H9 (cell line): ENCODE measurements around the gene SLC29A4. TPM values are rescaled to one million over a fixed set of nuclear protein-coding genes. Genes with fewer than 3 reads are reported as not detected.

Source experiments
- DNase-seq: peaks from one replicate; pipeline ENCODE4 v3.0.0-alpha.2; 2017
- H2AFZ ChIP-seq: one replicate; pipeline ENCODE4 v1.6.1; 2013; ENCODE audit warnings: mild to moderate bottlenecking, low read length, control low read depth, moderate library complexity
- H2AK5ac ChIP-seq: 2 replicates; pipeline ENCODE4 v1.6.1; 2013; ENCODE audit warnings: low read length, control low read depth, mixed read lengths; ENCODE audit not compliant: insufficient read length
- H2BK120ac ChIP-seq: one replicate; pipeline ENCODE4 v1.6.1; 2013; ENCODE audit warnings: low read depth, mild to moderate bottlenecking, low read length, control low read depth, inconsistent platforms; ENCODE audit not compliant: poor library complexity, severe bottlenecking
- H2BK12ac ChIP-seq: 2 replicates; pipeline ENCODE4 v1.6.1; 2013; ENCODE audit warnings: low read length, control low read depth, mixed read lengths, low read depth; ENCODE audit not compliant: insufficient read length
- H2BK15ac ChIP-seq: 2 replicates; pipeline ENCODE4 v1.6.1; 2013; ENCODE audit warnings: low read depth, low read length, control low read depth
- H2BK20ac ChIP-seq: one replicate; pipeline ENCODE4 v1.6.1; 2013; ENCODE audit warnings: low read depth, mild to moderate bottlenecking, low read length, control low read depth, inconsistent platforms; ENCODE audit not compliant: poor library complexity, severe bottlenecking
- H2BK5ac ChIP-seq: 2 replicates; pipeline ENCODE4 v1.6.1; 2013; ENCODE audit warnings: low read length, control low read depth, mixed read lengths; ENCODE audit not compliant: insufficient read length
- H3K14ac ChIP-seq: 2 replicates; pipeline ENCODE4 v1.6.1; 2013; ENCODE audit warnings: low read length, control low read depth; ENCODE audit not compliant: insufficient read depth
- H3K18ac ChIP-seq: 2 replicates; pipeline ENCODE4 v1.6.1; 2013; ENCODE audit warnings: low read depth, mild to moderate bottlenecking, mixed read lengths, low read length, control low read depth; ENCODE audit not compliant: insufficient read length
- H3K23ac ChIP-seq: 2 replicates; pipeline ENCODE4 v1.6.1; 2013; ENCODE audit warnings: low read length, control low read depth, mixed read lengths, low read depth; ENCODE audit not compliant: insufficient read length
- H3K23me2 ChIP-seq: 2 replicates; pipeline ENCODE4 v1.6.1; 2013; ENCODE audit warnings: low read depth, mild to moderate bottlenecking, mixed read lengths, low read length, control low read depth; ENCODE audit not compliant: insufficient read length, poor library complexity, severe bottlenecking
- H3K27ac ChIP-seq: 2 replicates; pipeline ENCODE4 v1.5.1; 2013; ENCODE audit warnings: low read length, control low read depth, mixed read lengths, low read depth; ENCODE audit not compliant: insufficient read length
- H3K27me3 ChIP-seq: 2 replicates; pipeline ENCODE4 v1.6.1; 2013; ENCODE audit warnings: low read length, control low read depth, inconsistent platforms; ENCODE audit not compliant: insufficient read depth
- H3K4ac ChIP-seq: 2 replicates; pipeline ENCODE4 v1.6.1; 2013; ENCODE audit warnings: low read depth, mild to moderate bottlenecking, control low read depth, inconsistent platforms, low read length, moderate library complexity
- H3K4me1 ChIP-seq: 2 replicates; pipeline ENCODE4 v1.6.1; 2013; ENCODE audit warnings: low read length, control low read depth, inconsistent platforms; ENCODE audit not compliant: insufficient read depth
- H3K4me2 ChIP-seq: 2 replicates; pipeline ENCODE4 v1.6.1; 2013; ENCODE audit warnings: low read length, control low read depth, mixed read lengths; ENCODE audit not compliant: insufficient read length, insufficient read depth
- H3K56ac ChIP-seq: 2 replicates; pipeline ENCODE4 v1.6.1; 2013; ENCODE audit warnings: low read depth, mild to moderate bottlenecking, mixed read lengths, low read length, control low read depth; ENCODE audit not compliant: insufficient read length
- H3K79me1 ChIP-seq: 2 replicates; pipeline ENCODE4 v1.6.1; 2013; ENCODE audit warnings: low read depth, mild to moderate bottlenecking, moderate library complexity, low read length, control low read depth, inconsistent platforms; ENCODE audit not compliant: insufficient read depth, poor library complexity, severe bottlenecking
- H3K79me2 ChIP-seq: 2 replicates; pipeline ENCODE4 v1.6.1; 2013; ENCODE audit warnings: low read length, control low read depth, inconsistent platforms; ENCODE audit not compliant: insufficient read depth
- H3K9ac ChIP-seq: 2 replicates; pipeline ENCODE4 v1.6.1; 2013; ENCODE audit warnings: low read length, control low read depth, mixed read lengths; ENCODE audit not compliant: insufficient read length; ENCODE audit errors: extremely low read depth
- H3K9me3 ChIP-seq: one replicate; pipeline ENCODE4 v1.6.1; 2013; ENCODE audit warnings: low read depth, low read length, inconsistent platforms; ENCODE audit not compliant: control insufficient read depth
- H3T11ph ChIP-seq: one replicate; pipeline ENCODE4 v1.6.1; 2013; ENCODE audit warnings: mild to moderate bottlenecking, low read length, control low read depth, inconsistent platforms
- H4K20me1 ChIP-seq: one replicate; pipeline ENCODE4 v1.6.1; 2013; ENCODE audit not compliant: control insufficient read depth, insufficient read length, insufficient read depth
- H4K5ac ChIP-seq: 2 replicates; pipeline ENCODE4 v1.6.1; 2013; ENCODE audit warnings: low read depth, mild to moderate bottlenecking, mixed read lengths, low read length, control low read depth; ENCODE audit not compliant: insufficient read length
- H4K8ac ChIP-seq: replicated peaks from 2 replicates; pipeline ENCODE4 v1.6.1; 2013; ENCODE audit warnings: low read length, control low read depth, mixed read lengths, low read depth; ENCODE audit not compliant: insufficient read length
- H4K91ac ChIP-seq: 2 replicates; pipeline ENCODE4 v1.6.1; 2013; ENCODE audit warnings: low read depth, mild to moderate bottlenecking, moderate library complexity, mixed read lengths, low read length, control low read depth; ENCODE audit not compliant: insufficient read length
- H3K27ac Mint-ChIP-seq, 3 experiments: 2 replicates in 2 of 3; 3 replicates in 1 of 3; pipeline ENCODE4 v1.8.0; 2020 to 2021; ENCODE audit warnings: mixed read lengths in 3 of 3, mild to moderate bottlenecking in 1 of 3, moderate library complexity in 1 of 3
- H3K27me3 Mint-ChIP-seq: 2 replicates; pipeline ENCODE4 v1.8.0; 2021; ENCODE audit warnings: low read depth, mild to moderate bottlenecking, moderate library complexity, mixed read lengths
- H3K36me3 Mint-ChIP-seq, 3 experiments: 2 replicates in 2 of 3; 3 replicates in 1 of 3; pipeline ENCODE4 v1.8.0; 2020 to 2021; ENCODE audit warnings: low read depth in 3 of 3, mixed read lengths in 3 of 3; ENCODE audit not compliant: insufficient read depth in 1 of 3
- H3K4me1 Mint-ChIP-seq, 2 experiments: 2 replicates each; pipeline ENCODE4 v1.8.0; 2020; ENCODE audit warnings: mixed read lengths in 2 of 2
- H3K4me3 Mint-ChIP-seq, 2 experiments: 2 replicates in 1 of 2; 3 replicates in 1 of 2; pipeline ENCODE4 v1.8.0; 2020 to 2021; ENCODE audit warnings: mild to moderate bottlenecking in 2 of 2, mixed read lengths in 2 of 2, moderate library complexity in 1 of 2
- H3K9me3 Mint-ChIP-seq, 2 experiments: 2 replicates in 1 of 2; 3 replicates in 1 of 2; pipeline ENCODE4 v1.8.0; 2020; ENCODE audit warnings: mild to moderate bottlenecking in 2 of 2, mixed read lengths in 2 of 2, moderate library complexity in 1 of 2
- CTCF ChIP-seq: fragments of 200-600 bp; sonication (generic); conservative IDR thresholded peaks from 3 replicates; pipeline ENCODE4 v1.8.0; 2021; ENCODE audit warnings: antibody characterized with exemption, mild to moderate bottlenecking
- WGBS: extraction: QIAGEN DNeasy Blood & Tissue Kit; methylation state at CpG from one replicate; pipeline ENCODE4 v1.1.7; 2013; ENCODE audit warnings: missing lambda C conversion rate, low lambda C conversion rate, mixed read lengths; ENCODE audit not compliant: insufficient read length; ENCODE audit errors: extremely low coverage; 5-methylcytosine and 5-hydroxymethylcytosine counted together
- total RNA-seq: library from RNA; stranded (reverse); gene quantifications from 2 replicates; pipeline ENCODE4 v1.2.1, GENCODE V29; 2021

Gene SLC29A4
- total RNA-seq, 1 experiment from 2014 or later, result 12.4 TPM

GRCh38 chr7:5343884-5344283, 61.1 kb downstream of the SLC29A4 start:
- Mint-ChIP-seq H3K4me3 (no peak overlapping the region), H3K27me3 (peaks cover 6% of the 10 kb centered on the region; the same call in 1 of the 2 replicates), H3K9me3 (peaks cover 27 to 28% of the 10 kb centered on the region in 2 experiments), H3K27ac (no peak overlapping the region), H3K36me3 (peaks cover 8 to 34% (median 31%) of the 10 kb centered on the region in 3 experiments), H3K4me1 (peaks cover 2 to 9% of the 10 kb centered on the region in 2 experiments; a peak in 3 of 4 replicates)
- Histone ChIP-seq H2AK5ac (no peak overlapping the region), H2BK20ac (no peak overlapping the region), H3K9me3 (no peaks in the 10 kb centered on the region), H3K4me1 (no peaks in the 10 kb centered on the region), H4K5ac (no peak overlapping the region), H2BK15ac (no peak overlapping the region), H3K18ac (no peak overlapping the region), H2BK120ac (no peak overlapping the region), H3T11ph (no peak overlapping the region), H3K23me2 (no peaks in the 10 kb centered on the region), H2BK12ac (no peak overlapping the region), H3K4me2 (no peak overlapping the region), H3K9ac (no peak overlapping the region), H4K91ac (no peak overlapping the region), H3K4ac (no peak overlapping the region), H3K27ac (no peak overlapping the region), H4K8ac (no peak overlapping the region), H4K20me1 (no peaks in the 10 kb centered on the region), H3K79me2 (no peaks in the 10 kb centered on the region), H3K27me3 (no peaks in the 10 kb centered on the region; the same call in 1 of the 2 replicates), H2AFZ (no peak overlapping the region), H2BK5ac (no peak overlapping the region), H3K14ac (no peak overlapping the region), H3K23ac (no peak overlapping the region), H3K79me1 (no peaks in the 10 kb centered on the region), H3K56ac (no peak overlapping the region)
- WGBS, result no CpG with 5 or more reads among the region's 2 CpGs
- no peak for DNase-seq
- no peak for TF ChIP-seq CTCF
